HCT116 (cell line): ENCODE results near the gene TOR1AIP1. TPM values are rescaled to one million over a fixed set of nuclear protein-coding genes. Genes with fewer than 3 reads are reported as not detected.

ENCODE experiments used
- ATAC-seq: fragments of 200-7000 bp; cut with Tn5 transposase; 2 replicates; pipeline ENCODE4 v1.9.1; 2020; ENCODE audit warnings: mild to moderate bottlenecking, moderate library complexity
- BruUV-seq: library from RNA; stranded (reverse); fragments of 400-500 nt; replicated peaks from 2 replicates; lab custom pipeline; 2021; lab: Mats Ljungman, UMichigan
- CTCF ChIA-PET: fragments of 300-600 bp; sonication (Branson Sonifier 250); formaldehyde crosslinking; loops from one replicate; lab custom pipeline; 2021; ENCODE audit warnings: antibody characterized with exemption; lab: Charles Lee
- POLR2A ChIA-PET: fragments of 300-600, 350-600 bp; sonication (Branson Sonifier 250); formaldehyde crosslinking; loops from one replicate; lab custom pipeline; 2021; ENCODE audit warnings: antibody characterized with exemption; lab: Charles Lee
- RAD21 ChIA-PET, 2 experiments: fragments of 300-600 bp; sonication (Branson Sonifier 250); formaldehyde crosslinking; loops; one replicate each; lab custom pipeline; 2023; ENCODE audit warnings: low total read pairs in 2 of 2; ENCODE audit not compliant: uncharacterized antibody in 2 of 2, unreplicated experiment in 2 of 2, low non-redundant PET in 1 of 2; lab: Charles Lee
- DNase-seq: peaks from one replicate; pipeline ENCODE4 v3.0.0-alpha.2; 2010; ENCODE audit warnings: low read depth, low spot score
- H2AFZ ChIP-seq: fragments of 200-600 bp; shearing (Covaris generic), sonication (generic); 2 replicates; pipeline ENCODE4 v1.6.1; 2017; ENCODE audit warnings: low read depth, mixed run types, mixed read lengths, antibody characterized with exemption, low read length; ENCODE audit not compliant: poor library complexity, severe bottlenecking
- H3K27ac ChIP-seq: 2 replicates; pipeline ENCODE4 v1.5.1; 2012; ENCODE audit warnings: low read depth, low read length
- H3K27me3 ChIP-seq: fragments of 200-600 bp; sonication (generic); 2 replicates; pipeline ENCODE4 v1.6.1; 2016; ENCODE audit warnings: mixed run types, low read length, mixed read lengths; ENCODE audit not compliant: insufficient read depth
- H3K36me3 ChIP-seq, 2 experiments: fragments of 200-500 bp in 1 of 2; fragments of 200-600 bp in 1 of 2; sonication (Bioruptor generic) in 1 of 2; sonication (generic) in 1 of 2; 2 replicates each; pipeline versions ENCODE4 v1.5.1 to v1.6.1; 2014 to 2016; ENCODE audit warnings: low read length in 2 of 2, inconsistent platforms in 1 of 2, mixed read lengths in 1 of 2, mixed run types in 1 of 2; ENCODE audit not compliant: insufficient read depth in 2 of 2, control insufficient read depth in 1 of 2
- H3K4me1 ChIP-seq, 2 experiments: fragments of 200-600 bp in 1 of 2; sonication (generic) in 1 of 2; 2 replicates each; pipeline versions ENCODE4 v1.5.1 to v1.6.1; 2012 to 2017; ENCODE audit warnings: low read length in 2 of 2, inconsistent platforms in 1 of 2, mild to moderate bottlenecking in 1 of 2, mixed read lengths in 1 of 2, mixed run types in 1 of 2, moderate library complexity in 1 of 2; ENCODE audit not compliant: insufficient read depth in 2 of 2, control insufficient read depth in 1 of 2
- H3K4me2 ChIP-seq: fragments of 200-600 bp; sonication (generic); 2 replicates; pipeline ENCODE4 v1.6.1; 2017; ENCODE audit warnings: mixed run types, low read length, mixed read lengths
- H3K4me3 ChIP-seq, 2 experiments: fragments of 200-600 bp in 1 of 2; sonication (generic) in 1 of 2; replicated peaks in 1 of 2; 2 replicates each; pipeline ENCODE4 v1.5.1; 2011 to 2016; ENCODE audit warnings: low read length in 2 of 2, control low read depth in 1 of 2, low read depth in 1 of 2, mild to moderate bottlenecking in 1 of 2, mixed read lengths in 1 of 2, mixed run types in 1 of 2
- H3K79me2 ChIP-seq: fragments of 200-600 bp; sonication (generic); 2 replicates; pipeline ENCODE4 v1.6.1; 2017; ENCODE audit warnings: mild to moderate bottlenecking, mixed run types, low read length, moderate library complexity, mixed read lengths; ENCODE audit not compliant: insufficient read depth
- H3K9ac ChIP-seq: fragments of 200-600 bp; sonication (generic); 2 replicates; pipeline ENCODE4 v1.6.1; 2016; ENCODE audit warnings: low read length, mixed read lengths
- H3K9me2 ChIP-seq: fragments of 200-600 bp; sonication (generic), shearing (Covaris generic); 2 replicates; pipeline ENCODE4 v1.6.1; 2017; ENCODE audit warnings: mixed run types, mild to moderate bottlenecking, moderate library complexity; ENCODE audit not compliant: insufficient read depth
- H3K9me3 ChIP-seq, 2 experiments: fragments of 200-500 bp in 1 of 2; fragments of 200-600 bp in 1 of 2; sonication (Bioruptor generic) in 1 of 2; sonication (generic) in 1 of 2; 2 replicates each; pipeline ENCODE4 v1.6.1; 2014 to 2017; ENCODE audit warnings: low read length in 2 of 2, mixed read lengths in 2 of 2, inconsistent platforms in 1 of 2, low read depth in 1 of 2, mild to moderate bottlenecking in 1 of 2, mixed run types in 1 of 2, moderate library complexity in 1 of 2; ENCODE audit not compliant: control insufficient read depth in 1 of 2, insufficient read depth in 1 of 2
- H4K20me1 ChIP-seq: fragments of 200-600 bp; sonication (generic), shearing (Covaris generic); 2 replicates; pipeline ENCODE4 v1.6.1; 2017; ENCODE audit warnings: mixed run types, mild to moderate bottlenecking, moderate library complexity; ENCODE audit not compliant: insufficient read depth
- CBX3 ChIP-seq: IDR thresholded peaks from 2 replicates; pipeline ENCODE4 v1.6.1; 2012; ENCODE audit warnings: low read depth
- EGR1 ChIP-seq: IDR thresholded peaks from 2 replicates; pipeline ENCODE4 v1.6.1; 2012; ENCODE audit warnings: low read depth
- EZH2 ChIP-seq: fragments of 200-600 bp; sonication (generic); IDR thresholded peaks from 2 replicates; pipeline ENCODE4 v1.6.1; 2017; ENCODE audit warnings: antibody characterized with exemption, mixed run types
- EZH2phosphoT487 ChIP-seq: fragments of 200-600 bp; IDR thresholded peaks from 2 replicates; pipeline ENCODE4 v1.6.1; 2018; ENCODE audit warnings: antibody characterized with exemption, borderline replicate concordance
- FOSL1 ChIP-seq: IDR thresholded peaks from 2 replicates; pipeline ENCODE4 v1.6.1; 2012; ENCODE audit warnings: low read depth
- JUND ChIP-seq: IDR thresholded peaks from 2 replicates; pipeline ENCODE4 v1.6.1; 2012
- POLR2A ChIP-seq: IDR thresholded peaks from 2 replicates; pipeline ENCODE4 v1.7.0; 2011; ENCODE audit warnings: borderline replicate concordance; ENCODE audit not compliant: insufficient read depth, insufficient read length; ENCODE audit errors: extremely low read depth
- POLR2AphosphoS5 ChIP-seq: IDR thresholded peaks from 2 replicates; pipeline ENCODE4 v1.6.1; 2011; ENCODE audit warnings: mild to moderate bottlenecking, low read depth, low read length, moderate library complexity
- RAD21 ChIP-seq: IDR thresholded peaks from 2 replicates; pipeline ENCODE4 v1.6.1; 2012; ENCODE audit warnings: low read depth, mild to moderate bottlenecking
- SIN3A ChIP-seq: IDR thresholded peaks from 2 replicates; pipeline ENCODE4 v1.6.1; 2012; ENCODE audit warnings: low read depth
- SP1 ChIP-seq: IDR thresholded peaks from 2 replicates; pipeline ENCODE4 v1.6.1; 2012; ENCODE audit warnings: low read depth
- SRF ChIP-seq: IDR thresholded peaks from 2 replicates; pipeline ENCODE4 v1.6.1; 2012; ENCODE audit warnings: low read depth
- YY1 ChIP-seq: IDR thresholded peaks from 2 replicates; pipeline ENCODE4 v1.6.1; 2011; ENCODE audit warnings: low read length, low read depth, moderate library complexity, mild to moderate bottlenecking; ENCODE audit not compliant: insufficient replicate concordance; ENCODE audit errors: extremely low read depth
- ZFX ChIP-seq: fragments of 450-650 bp; IDR thresholded peaks from 2 replicates; pipeline ENCODE4 v1.6.1; 2017
- ZNF274 ChIP-seq: fragments of 200-500 bp; sonication (Bioruptor generic); IDR thresholded peaks from 2 replicates; pipeline ENCODE4 v1.6.1; 2014; ENCODE audit warnings: mild to moderate bottlenecking, low read depth, low read length, inconsistent platforms
- intact Hi-C: fragments of 100-400 bp; cut with micrococcal nuclease; formaldehyde crosslinking; loops from 2 replicates; pipeline ENCODE4 v1.10.0; 2022
- total RNA-seq: library from RNA; stranded (reverse); gene quantifications from one replicate; pipeline ENCODE4 v1.2.1, GENCODE V29; 2021; ENCODE audit not compliant: unreplicated experiment
- TF ChIP-seq, protein P1 (sequence below): IDR thresholded peaks from 2 replicates; pipeline ENCODE4 v1.6.1; 2011; ENCODE audit warnings: mild to moderate bottlenecking, low read length, moderate library complexity; ENCODE audit not compliant: insufficient replicate concordance; ENCODE audit errors: extremely low read depth
- TF ChIP-seq, protein P2 (sequence below): IDR thresholded peaks from 2 replicates; pipeline ENCODE4 v1.6.1; 2012
- TF ChIP-seq, protein P3 (sequence below), 3 experiments: fragments of 200-600 bp in 1 of 3; sonication (generic) in 1 of 3; IDR thresholded peaks in 2 of 3; conservative IDR thresholded peaks in 1 of 3; 2 replicates each; pipeline ENCODE4 v1.5.1; 2012 to 2017; ENCODE audit warnings: low read depth in 2 of 3, low read length in 2 of 3, antibody characterized with exemption in 1 of 3, borderline replicate concordance in 1 of 3, control low read depth in 1 of 3, mild to moderate bottlenecking in 1 of 3, mixed read lengths in 1 of 3, mixed run types in 1 of 3, moderate library complexity in 1 of 3; ENCODE audit not compliant: insufficient read depth in 1 of 3
- TF ChIP-seq, protein P4 (sequence below): IDR thresholded peaks from 2 replicates; pipeline ENCODE4 v1.6.1; 2012
- TF ChIP-seq, protein P5 (sequence below): IDR thresholded peaks from 2 replicates; pipeline ENCODE4 v1.6.1; 2012; ENCODE audit warnings: low read depth

Gene TOR1AIP1
- total RNA-seq, 1 experiment from 2014 or later = 30.5 TPM

DNA sequence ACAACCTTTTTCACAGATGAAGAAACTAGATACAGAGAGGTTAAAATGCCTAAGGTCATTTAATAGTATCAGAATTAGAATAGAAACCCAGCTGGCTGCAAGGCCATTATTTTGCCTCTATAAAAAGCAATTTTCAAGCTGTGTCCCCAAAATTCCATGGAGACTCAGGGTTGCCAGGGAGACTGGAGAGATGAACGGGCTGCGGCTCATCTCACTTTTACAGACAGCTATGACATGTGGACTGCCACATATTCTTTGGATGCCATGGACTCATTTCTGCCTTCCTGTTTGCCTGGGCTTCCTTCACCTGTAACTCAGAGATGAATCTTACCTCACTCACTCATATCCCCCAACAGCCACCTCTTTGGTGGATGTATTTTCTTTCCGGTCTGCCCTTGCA, 21.4 kb upstream of the TOR1AIP1 start:
- no peak for DNase-seq
- H3K4me3 ChIP-seq = no peak overlapping the region
- no peak for ATAC-seq
- H3K27me3 ChIP-seq = no peaks in the 10 kb centered on the region
- POLR2A ChIA-PET = no interaction called here
- CTCF ChIA-PET = no interaction called here
- no peak overlapping the region for H3K9ac ChIP-seq
- no peaks in the 10 kb centered on the region for H3K9me2 ChIP-seq
- peaks cover 28 to 39% of the 10 kb centered on the region in 2 experiments for H3K36me3 ChIP-seq
- TF ChIP-seq CBX3 = no peak
- no peak for TF ChIP-seq SIN3A
- TF ChIP-seq ZFX = no peak
- TF ChIP-seq, protein P1, sequence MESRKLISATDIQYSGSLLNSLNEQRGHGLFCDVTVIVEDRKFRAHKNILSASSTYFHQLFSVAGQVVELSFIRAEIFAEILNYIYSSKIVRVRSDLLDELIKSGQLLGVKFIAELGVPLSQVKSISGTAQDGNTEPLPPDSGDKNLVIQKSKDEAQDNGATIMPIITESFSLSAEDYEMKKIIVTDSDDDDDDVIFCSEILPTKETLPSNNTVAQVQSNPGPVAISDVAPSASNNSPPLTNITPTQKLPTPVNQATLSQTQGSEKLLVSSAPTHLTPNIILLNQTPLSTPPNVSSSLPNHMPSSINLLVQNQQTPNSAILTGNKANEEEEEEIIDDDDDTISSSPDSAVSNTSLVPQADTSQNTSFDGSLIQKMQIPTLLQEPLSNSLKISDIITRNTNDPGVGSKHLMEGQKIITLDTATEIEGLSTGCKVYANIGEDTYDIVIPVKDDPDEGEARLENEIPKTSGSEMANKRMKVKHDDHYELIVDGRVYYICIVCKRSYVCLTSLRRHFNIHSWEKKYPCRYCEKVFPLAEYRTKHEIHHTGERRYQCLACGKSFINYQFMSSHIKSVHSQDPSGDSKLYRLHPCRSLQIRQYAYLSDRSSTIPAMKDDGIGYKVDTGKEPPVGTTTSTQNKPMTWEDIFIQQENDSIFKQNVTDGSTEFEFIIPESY = no peak
- TF ChIP-seq, protein P2, sequence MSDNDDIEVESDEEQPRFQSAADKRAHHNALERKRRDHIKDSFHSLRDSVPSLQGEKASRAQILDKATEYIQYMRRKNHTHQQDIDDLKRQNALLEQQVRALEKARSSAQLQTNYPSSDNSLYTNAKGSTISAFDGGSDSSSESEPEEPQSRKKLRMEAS = no peak
- TF ChIP-seq POLR2AphosphoS5 = no peak
- no peak for TF ChIP-seq RAD21
- no peak for TF ChIP-seq EZH2
- TF ChIP-seq, protein P3, sequence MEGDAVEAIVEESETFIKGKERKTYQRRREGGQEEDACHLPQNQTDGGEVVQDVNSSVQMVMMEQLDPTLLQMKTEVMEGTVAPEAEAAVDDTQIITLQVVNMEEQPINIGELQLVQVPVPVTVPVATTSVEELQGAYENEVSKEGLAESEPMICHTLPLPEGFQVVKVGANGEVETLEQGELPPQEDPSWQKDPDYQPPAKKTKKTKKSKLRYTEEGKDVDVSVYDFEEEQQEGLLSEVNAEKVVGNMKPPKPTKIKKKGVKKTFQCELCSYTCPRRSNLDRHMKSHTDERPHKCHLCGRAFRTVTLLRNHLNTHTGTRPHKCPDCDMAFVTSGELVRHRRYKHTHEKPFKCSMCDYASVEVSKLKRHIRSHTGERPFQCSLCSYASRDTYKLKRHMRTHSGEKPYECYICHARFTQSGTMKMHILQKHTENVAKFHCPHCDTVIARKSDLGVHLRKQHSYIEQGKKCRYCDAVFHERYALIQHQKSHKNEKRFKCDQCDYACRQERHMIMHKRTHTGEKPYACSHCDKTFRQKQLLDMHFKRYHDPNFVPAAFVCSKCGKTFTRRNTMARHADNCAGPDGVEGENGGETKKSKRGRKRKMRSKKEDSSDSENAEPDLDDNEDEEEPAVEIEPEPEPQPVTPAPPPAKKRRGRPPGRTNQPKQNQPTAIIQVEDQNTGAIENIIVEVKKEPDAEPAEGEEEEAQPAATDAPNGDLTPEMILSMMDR (IDR thresholded peaks at IDR 0.05 in 2 of 3, conservative IDR thresholded peaks at IDR 0.05 in 1 of 3; ENCODE audit: borderline replicate concordance in 1 of 3, insufficient read depth in 1 of 3, low read depth in 2 of 3, low read length in 2 of 3) = no peak
- TF ChIP-seq EGR1 = no peak
- no peak for TF ChIP-seq YY1
- no peak for TF ChIP-seq SRF
- no peak for TF ChIP-seq POLR2A
- TF ChIP-seq SP1 = no peak
- TF ChIP-seq EZH2phosphoT487 = no peak
- TF ChIP-seq, protein P4, sequence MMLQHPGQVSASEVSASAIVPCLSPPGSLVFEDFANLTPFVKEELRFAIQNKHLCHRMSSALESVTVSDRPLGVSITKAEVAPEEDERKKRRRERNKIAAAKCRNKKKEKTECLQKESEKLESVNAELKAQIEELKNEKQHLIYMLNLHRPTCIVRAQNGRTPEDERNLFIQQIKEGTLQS = no peak
- TF ChIP-seq ZNF274 = no peak
- TF ChIP-seq JUND = no peak
- TF ChIP-seq, protein P5, sequence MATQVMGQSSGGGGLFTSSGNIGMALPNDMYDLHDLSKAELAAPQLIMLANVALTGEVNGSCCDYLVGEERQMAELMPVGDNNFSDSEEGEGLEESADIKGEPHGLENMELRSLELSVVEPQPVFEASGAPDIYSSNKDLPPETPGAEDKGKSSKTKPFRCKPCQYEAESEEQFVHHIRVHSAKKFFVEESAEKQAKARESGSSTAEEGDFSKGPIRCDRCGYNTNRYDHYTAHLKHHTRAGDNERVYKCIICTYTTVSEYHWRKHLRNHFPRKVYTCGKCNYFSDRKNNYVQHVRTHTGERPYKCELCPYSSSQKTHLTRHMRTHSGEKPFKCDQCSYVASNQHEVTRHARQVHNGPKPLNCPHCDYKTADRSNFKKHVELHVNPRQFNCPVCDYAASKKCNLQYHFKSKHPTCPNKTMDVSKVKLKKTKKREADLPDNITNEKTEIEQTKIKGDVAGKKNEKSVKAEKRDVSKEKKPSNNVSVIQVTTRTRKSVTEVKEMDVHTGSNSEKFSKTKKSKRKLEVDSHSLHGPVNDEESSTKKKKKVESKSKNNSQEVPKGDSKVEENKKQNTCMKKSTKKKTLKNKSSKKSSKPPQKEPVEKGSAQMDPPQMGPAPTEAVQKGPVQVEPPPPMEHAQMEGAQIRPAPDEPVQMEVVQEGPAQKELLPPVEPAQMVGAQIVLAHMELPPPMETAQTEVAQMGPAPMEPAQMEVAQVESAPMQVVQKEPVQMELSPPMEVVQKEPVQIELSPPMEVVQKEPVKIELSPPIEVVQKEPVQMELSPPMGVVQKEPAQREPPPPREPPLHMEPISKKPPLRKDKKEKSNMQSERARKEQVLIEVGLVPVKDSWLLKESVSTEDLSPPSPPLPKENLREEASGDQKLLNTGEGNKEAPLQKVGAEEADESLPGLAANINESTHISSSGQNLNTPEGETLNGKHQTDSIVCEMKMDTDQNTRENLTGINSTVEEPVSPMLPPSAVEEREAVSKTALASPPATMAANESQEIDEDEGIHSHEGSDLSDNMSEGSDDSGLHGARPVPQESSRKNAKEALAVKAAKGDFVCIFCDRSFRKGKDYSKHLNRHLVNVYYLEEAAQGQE = no peak
- no peak for TF ChIP-seq FOSL1
- no peaks in the 10 kb centered on the region for H3K4me1 ChIP-seq
- RAD21 ChIA-PET = no interaction called here
- peaks cover 57% of the 10 kb centered on the region for H3K79me2 ChIP-seq
- H3K9me3 ChIP-seq = no peaks in the 10 kb centered on the region
- BruUV-seq = no TSS peak
- no peak overlapping the region for H2AFZ ChIP-seq
- no peaks in the 10 kb centered on the region; the same call in 1 of the 2 replicates for H4K20me1 ChIP-seq
- H3K4me2 ChIP-seq = no peak overlapping the region
- H3K27ac ChIP-seq = no peak overlapping the region
- intact Hi-C loops = loop anchor here (10.0 kb wide), 1 partner anchor 614 kb away; no protein-coding TSS in a partner anchor
